ENCODE results near the gene HEXA.

GRCh38 chr15:72331021-72331420 is 44.8 kb downstream of the HEXA start:
- no peak for TF ChIP-seq CTCF (IDR thresholded peaks at IDR 0.05)
- TF ChIP-seq RFX5 (IDR thresholded peaks at IDR 0.05) = no peak
- TF ChIP-seq, protein P1, sequence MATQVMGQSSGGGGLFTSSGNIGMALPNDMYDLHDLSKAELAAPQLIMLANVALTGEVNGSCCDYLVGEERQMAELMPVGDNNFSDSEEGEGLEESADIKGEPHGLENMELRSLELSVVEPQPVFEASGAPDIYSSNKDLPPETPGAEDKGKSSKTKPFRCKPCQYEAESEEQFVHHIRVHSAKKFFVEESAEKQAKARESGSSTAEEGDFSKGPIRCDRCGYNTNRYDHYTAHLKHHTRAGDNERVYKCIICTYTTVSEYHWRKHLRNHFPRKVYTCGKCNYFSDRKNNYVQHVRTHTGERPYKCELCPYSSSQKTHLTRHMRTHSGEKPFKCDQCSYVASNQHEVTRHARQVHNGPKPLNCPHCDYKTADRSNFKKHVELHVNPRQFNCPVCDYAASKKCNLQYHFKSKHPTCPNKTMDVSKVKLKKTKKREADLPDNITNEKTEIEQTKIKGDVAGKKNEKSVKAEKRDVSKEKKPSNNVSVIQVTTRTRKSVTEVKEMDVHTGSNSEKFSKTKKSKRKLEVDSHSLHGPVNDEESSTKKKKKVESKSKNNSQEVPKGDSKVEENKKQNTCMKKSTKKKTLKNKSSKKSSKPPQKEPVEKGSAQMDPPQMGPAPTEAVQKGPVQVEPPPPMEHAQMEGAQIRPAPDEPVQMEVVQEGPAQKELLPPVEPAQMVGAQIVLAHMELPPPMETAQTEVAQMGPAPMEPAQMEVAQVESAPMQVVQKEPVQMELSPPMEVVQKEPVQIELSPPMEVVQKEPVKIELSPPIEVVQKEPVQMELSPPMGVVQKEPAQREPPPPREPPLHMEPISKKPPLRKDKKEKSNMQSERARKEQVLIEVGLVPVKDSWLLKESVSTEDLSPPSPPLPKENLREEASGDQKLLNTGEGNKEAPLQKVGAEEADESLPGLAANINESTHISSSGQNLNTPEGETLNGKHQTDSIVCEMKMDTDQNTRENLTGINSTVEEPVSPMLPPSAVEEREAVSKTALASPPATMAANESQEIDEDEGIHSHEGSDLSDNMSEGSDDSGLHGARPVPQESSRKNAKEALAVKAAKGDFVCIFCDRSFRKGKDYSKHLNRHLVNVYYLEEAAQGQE (IDR thresholded peaks at IDR 0.05) = no peak
- no peak for TF ChIP-seq RAD21 (conservative IDR thresholded peaks at IDR 0.05 in 1 of 2, IDR thresholded peaks at IDR 0.05 in 1 of 2)
- TF ChIP-seq MAFK (IDR thresholded peaks at IDR 0.05; ENCODE audit: partially characterized antibody) = no peak
- TF ChIP-seq BHLHE40 (IDR thresholded peaks at IDR 0.05; ENCODE audit: low read depth, low read length) = no peak

Measured in A549 (cell line).